Stimulated activated CD8-positive, alpha-beta memory T cell treated with anti-CD3 and anti-CD28 coated beads, Interleukin-4, amount 100 ng/mL, for 1 hour (primary cell): ENCODE data around the gene FBXO11.

Source experiments
- DNase-seq, 2 donors: peaks; one replicate each; pipeline ENCODE4 v3.0.0-alpha.2; 2020; ENCODE audit warnings: low read depth in 2 of 2, low spot score in 1 of 2

Gene FBXO11

DNA sequence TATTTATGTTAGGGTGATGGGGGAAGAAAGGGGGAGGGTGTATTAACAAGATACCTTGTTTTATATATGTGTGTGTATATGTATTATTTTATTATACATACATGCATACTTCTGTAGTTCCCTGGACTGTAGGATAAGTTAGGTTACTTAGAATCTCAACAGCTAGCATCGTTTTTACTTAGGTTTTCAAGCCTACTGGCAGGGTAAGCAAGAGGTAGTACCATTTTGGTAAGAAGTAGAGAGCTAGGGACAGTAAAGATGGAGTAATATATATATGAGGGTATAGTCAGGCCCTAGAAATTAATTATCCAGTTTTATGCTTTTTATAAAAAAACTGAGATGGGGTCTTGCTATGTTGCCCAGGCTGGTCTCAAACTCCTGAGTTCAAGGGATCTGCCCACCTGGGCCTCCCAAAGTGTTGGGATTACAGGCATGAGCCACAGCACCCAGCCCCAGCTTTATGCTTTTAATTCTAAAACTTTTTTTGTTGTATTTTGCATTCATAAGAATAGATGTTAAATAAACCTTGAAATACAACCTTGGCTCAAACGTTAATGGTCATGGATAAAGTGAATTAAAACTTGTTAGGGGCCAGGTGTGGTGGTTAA is 110.1 kb downstream of the FBXO11 start:
- DNase-seq: no peak

GRCh38 chr2:47785986-47786385 is 120.3 kb downstream of the FBXO11 start:
- no peak for DNase-seq

DNA sequence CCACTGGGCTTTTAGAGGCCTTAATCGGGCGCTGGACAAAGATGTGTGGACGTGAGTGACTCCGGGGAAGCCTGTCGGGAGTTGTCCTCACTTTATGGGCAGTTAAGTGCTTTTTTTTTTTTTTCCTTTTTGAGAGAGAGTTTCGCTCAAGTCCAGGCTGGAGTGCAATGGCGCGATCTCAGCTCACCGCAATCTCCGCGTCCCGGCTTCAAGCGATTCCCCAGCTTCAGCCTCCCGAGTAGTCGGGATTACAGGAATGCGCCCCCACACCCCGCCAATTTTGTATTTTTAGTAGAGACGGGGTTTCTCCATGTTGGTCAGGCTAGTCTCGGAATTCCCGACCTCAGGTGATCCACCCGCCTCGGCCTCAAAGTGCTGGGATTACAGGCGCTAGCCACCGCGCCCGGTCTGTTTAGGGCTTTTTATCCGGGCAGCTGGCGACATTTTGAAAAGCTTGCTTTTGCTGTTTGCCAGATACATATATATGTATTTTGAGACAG is 121.9 kb downstream of the FBXO11 start:
- DNase-seq: no peak

DNA sequence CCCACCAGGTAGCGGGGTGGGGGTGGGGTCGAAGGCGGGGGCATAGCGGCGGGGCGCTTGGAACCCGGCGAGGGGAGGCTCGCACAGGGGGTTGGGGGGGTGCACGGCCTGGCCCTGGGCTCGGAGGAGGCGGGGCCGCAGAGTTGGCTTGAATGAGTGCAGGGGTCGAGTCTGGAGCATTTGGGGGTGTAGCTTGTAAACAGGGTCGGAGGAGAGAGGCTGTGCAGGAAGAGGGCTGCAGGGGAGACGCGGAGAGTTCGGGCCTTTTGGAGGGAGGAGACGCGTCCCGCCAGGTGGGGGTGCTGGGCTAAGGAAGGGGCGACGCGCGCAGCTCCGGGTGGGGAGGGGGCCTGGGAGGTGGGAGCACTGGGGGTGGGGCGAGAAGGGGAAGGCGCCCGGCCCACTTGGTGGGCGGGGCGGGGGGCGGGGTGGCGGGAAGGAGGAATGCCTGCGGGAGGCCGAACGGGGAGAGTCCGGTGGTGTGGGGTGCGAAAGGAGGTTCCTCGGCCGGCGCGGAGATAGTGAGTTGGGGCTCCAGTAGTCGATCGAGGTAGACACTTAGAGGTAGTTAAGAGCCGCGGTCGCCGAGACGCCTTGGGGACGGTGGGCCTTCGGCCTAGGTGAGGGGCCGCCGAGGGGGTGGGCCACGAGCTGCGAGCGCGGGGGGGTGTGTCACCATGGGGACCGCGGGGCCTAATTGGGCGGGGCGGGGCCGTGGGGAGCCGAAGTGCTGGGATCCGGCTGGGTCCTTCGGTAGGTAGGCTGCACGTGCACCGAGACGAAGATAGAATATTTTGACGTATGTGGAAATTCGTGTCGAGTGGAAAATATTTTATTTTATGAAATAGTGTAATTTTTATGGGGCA is 122.6 kb downstream of the FBXO11 start:
- DNase-seq: peak; percentile 33 to 40

- peak; percentile 63 to 73 for DNase-seq
Measured at GRCh38 chr2:47782671-47783485, 123.4 kb downstream of the FBXO11 start, which contains the start of gene MSH6. Gene MSH6, plus strand, starts transcription at chr2:47783145. Its CDS starts 89 bp downstream, at chr2:47783234.

- DNase-seq: no peak
Measured at GRCh38 chr2:47782381-47782670, 124.0 kb downstream of the FBXO11 start.

- DNase-seq: no peak
Measured at GRCh38 chr2:47779426-47779790, 126.9 kb downstream of the FBXO11 start.

GRCh38 chr2:47778698-47779425 is 127.4 kb downstream of the FBXO11 start:
- no peak for DNase-seq

DNA sequence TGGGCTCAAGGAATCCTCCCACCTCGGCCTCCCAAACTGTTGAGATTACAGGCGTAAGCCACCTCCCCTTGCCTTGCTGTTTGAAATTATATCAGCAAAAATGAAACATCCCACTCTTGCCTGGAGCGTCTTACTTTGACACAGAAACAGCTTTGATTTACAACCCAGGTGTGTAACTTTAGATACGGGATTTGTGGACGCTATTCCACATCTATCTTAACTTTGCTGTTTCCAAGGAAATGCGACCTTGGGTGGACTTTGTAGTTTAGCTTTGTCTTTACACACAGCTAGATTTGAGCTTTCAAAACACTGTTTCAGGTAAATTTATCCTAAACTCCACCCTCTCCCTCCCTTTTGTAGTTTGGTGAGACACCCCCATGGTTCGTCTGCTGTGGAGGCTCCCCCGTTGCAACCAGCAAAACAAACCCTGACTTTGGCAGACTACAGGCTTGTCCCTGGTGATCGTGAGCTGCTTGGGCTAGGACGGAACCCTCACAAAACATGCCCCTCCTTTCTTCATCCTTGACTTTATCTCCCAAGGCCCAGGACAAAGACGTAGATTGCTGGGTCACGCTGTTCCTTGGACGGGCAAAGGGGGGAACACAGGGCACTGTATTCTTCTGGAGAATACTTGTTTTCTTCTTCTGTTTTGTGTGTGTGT is 128.9 kb downstream of the FBXO11 start:
- DNase-seq: no peak

GRCh38 chr2:47774567-47774966 is 131.7 kb downstream of the FBXO11 start:
- no peak for DNase-seq

GRCh38 chr2:47772343-47772742 is 134.0 kb downstream of the FBXO11 start:
- DNase-seq: no peak

GRCh38 chr2:47771211-47771610 is 135.1 kb downstream of the FBXO11 start:
- no peak for DNase-seq

DNA sequence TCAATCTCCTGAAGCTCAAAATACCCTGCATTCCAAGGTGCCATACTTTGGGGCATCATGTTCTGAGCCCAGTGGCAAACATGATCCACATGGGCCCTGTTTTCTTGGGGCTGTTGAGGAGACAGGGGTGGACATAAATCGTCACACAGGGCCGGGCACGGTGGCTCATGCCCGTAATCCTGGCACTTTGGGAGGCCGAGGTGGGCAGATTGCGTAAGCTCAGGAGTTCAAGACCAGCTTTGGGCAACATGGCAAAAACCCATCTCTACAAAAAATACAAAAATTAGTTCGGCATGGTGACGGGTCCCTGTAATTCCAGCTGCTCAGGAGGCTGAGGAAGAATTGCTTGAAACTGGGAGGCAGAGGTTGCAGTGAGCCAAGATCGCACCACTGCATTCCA is 137.0 kb downstream of the FBXO11 start:
- no peak for DNase-seq

- DNase-seq: peak; percentile 53 to 55
Measured at GRCh38 chr2:47767880-47768609, 138.3 kb downstream of the FBXO11 start.

DNA sequence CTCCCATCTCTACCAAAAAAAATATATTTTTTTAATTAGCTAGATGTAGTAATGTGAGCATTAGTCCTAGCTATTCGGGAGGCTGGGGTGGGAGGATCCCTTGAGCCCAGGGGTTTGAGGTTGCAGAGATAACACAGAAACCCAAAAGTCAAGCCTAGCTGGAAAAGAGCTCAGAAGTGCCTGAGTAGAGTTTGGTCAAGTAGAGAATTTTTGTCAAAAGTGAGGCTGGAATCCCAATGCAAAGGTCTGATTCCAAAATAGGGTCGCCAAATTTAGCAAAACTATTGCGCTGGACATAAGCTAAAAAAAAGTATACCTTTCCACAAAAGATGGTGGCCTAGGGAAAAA is 138.8 kb downstream of the FBXO11 start:
- no peak for DNase-seq

DNA sequence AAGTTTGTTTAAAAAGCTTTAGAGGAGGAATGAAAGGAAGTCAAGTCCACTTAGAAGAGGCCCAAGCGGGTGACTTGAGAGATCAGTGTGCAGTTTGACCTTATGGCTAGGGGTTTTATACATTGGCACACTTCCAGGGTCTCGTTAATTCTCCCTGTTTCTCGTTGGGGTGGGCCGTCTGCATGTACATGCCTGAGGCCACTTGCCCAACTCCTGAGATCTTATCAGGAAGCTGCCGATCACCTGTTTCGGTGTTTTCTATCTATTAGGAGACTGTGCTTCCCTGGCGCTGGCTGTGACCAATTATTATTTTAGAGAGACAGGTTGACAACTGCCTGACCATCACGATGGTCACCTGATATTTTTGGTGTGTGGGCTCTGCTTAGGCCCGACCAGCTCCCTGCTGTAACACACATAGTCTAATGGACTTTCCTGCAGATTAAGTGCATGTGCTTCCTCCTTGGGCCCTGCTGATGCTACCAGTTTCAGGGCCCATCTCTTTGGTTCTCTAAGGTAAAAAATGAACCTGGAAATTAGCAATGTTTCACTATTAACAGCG is 154.4 kb downstream of the FBXO11 start:
- no peak for DNase-seq

- DNase-seq: no peak
Measured at GRCh38 chr2:47747878-47748277, 158.4 kb downstream of the FBXO11 start.

GRCh38 chr2:47744074-47744473 is 162.2 kb downstream of the FBXO11 start:
- no peak for DNase-seq

DNA sequence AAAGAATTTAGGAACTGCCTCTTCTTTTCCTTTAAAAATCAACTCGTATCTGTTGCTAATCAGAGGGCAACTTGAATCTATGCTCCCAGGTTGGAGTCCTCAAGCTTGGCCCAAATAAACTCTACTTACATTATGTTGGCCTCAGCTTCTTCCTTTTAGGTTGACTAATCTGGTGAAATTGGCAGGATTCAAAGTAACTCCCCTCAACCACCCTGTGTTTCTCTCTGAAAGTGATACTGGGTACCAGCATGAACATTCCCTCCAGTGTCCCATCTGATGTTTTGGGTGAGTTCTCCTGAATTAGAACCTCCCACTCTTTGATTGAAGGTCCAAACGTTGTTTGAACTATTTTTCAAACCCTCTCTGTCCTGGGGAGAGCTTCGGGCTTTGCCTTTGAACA is 164.7 kb downstream of the FBXO11 start:
- no peak for DNase-seq

DNA sequence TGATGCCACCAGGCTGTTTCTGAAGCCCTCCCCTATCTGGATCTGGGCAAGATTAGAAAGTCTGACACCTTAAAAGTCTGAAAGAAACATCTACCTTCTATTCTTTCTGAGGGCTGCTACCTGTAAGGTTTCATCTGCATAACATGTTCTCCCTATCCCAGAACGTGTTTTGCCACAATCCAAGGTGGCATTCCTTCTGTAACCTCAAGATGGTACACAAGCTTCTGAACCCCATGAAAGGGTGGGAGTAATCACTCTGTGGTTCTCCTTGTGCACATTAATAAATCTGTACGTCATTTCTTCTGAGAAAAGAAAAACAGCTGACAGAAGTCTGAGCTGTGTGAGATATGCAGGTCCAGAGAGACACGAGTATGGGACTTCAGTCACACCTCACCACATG is 165.2 kb downstream of the FBXO11 start:
- no peak for DNase-seq
